ENCODE measurements around the gene AKAP8. TPM values are rescaled to one million over a fixed set of nuclear protein-coding genes. Genes with fewer than 3 reads are reported as not detected.

Gene AKAP8
- total RNA-seq, 6 experiments from 2014 or later, result 22.8 to 31.2 (median 29.6) TPM

DNA sequence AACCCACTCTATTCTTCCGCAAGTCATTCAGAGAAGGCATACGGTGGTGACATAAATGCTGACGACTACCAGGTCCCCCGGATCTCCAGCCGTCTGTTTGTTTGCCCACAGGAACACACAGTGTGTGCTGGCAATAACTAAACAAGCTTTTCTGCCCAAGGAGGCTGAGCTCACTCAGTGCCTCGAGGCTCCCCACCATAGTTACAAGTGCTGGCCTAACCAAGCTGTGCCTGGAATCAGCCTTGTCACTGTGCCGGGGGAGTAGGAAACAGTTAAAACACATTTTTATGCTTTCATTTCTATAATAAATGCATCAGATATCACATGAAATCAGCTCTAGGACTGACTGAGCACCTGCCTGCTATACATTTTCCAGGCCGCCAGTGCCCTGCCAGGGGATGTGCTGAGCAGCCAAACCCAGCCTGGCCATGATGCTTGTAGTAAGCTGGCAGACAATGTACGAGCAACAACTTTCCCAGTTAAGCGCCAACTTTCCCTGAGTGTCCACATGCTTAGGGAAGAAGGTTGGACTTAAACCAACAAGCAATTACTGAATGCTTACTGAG is 75.4 kb downstream of the AKAP8 start:
- no peaks in the 10 kb centered on the region for H3K9me3 Mint-ChIP-seq
- H3K27me3 Mint-ChIP-seq (ENCODE audit: insufficient read depth), result peaks cover 2% of the 10 kb centered on the region; the same call in 1 of the 2 replicates
- peak overlapping the region; percentile 70 for H3K4me3 Mint-ChIP-seq
- peak overlapping the region; percentile 82 for H3K27ac Mint-ChIP-seq
- peak; percentile 24 for DNase-seq
- no peak for TF ChIP-seq CTCF (IDR thresholded peaks at IDR 0.05)
- peaks cover 60% of the 10 kb centered on the region for H3K4me1 Mint-ChIP-seq (ENCODE audit: low read depth)
- H3K36me3 Mint-ChIP-seq (ENCODE audit: low read depth), result peaks cover 5% of the 10 kb centered on the region

Other genes with a start within 250 kb of the AKAP8 start
- gene NOTCH3, start 178.8 kb downstream of the AKAP8 start, total RNA-seq (2021; fragmentation: NEBNext Ultra II Directional; extraction: Animal tissue kit (Norgen Biotek cat#: 25700)), result 10 to 100 TPM in 4 of 6 experiments, 1 to 10 TPM in 2; 3.4 to 18.0 (median 13.1) TPM
- gene EPHX3, start 147.3 kb downstream of the AKAP8 start, total RNA-seq (2021; fragmentation: NEBNext Ultra II Directional; extraction: Animal tissue kit (Norgen Biotek cat#: 25700)), result under 1 TPM in 3 of 6 experiments, not detected in 3; 0.13 to 0.37 (median 0.14) TPM
- 10 to 100 TPM; 74.9 to 85.2 (median 81.5) TPM for gene BRD4, start 47.2 kb downstream of the AKAP8 start, total RNA-seq (2021; fragmentation: NEBNext Ultra II Directional; extraction: Animal tissue kit (Norgen Biotek cat#: 25700))
- gene AKAP8L, start 39.2 kb upstream of the AKAP8 start, total RNA-seq (2021; fragmentation: NEBNext Ultra II Directional; extraction: Animal tissue kit (Norgen Biotek cat#: 25700)), result 10 to 100 TPM; 49.4 to 54.4 (median 52.0) TPM
- gene WIZ, start 70.2 kb upstream of the AKAP8 start, total RNA-seq (2021; fragmentation: NEBNext Ultra II Directional; extraction: Animal tissue kit (Norgen Biotek cat#: 25700)), result 10 to 100 TPM; 39.3 to 54.3 (median 43.1) TPM
- gene RASAL3, start 84.8 kb upstream of the AKAP8 start, total RNA-seq (2021; fragmentation: NEBNext Ultra II Directional; extraction: Animal tissue kit (Norgen Biotek cat#: 25700)), result not detected
- gene PGLYRP2, start 99.7 kb upstream of the AKAP8 start, total RNA-seq (2021; fragmentation: NEBNext Ultra II Directional; extraction: Animal tissue kit (Norgen Biotek cat#: 25700)), result not detected
- gene CYP4F22, start 128.7 kb upstream of the AKAP8 start, total RNA-seq (2021; fragmentation: NEBNext Ultra II Directional; extraction: Animal tissue kit (Norgen Biotek cat#: 25700)), result not detected
- gene CYP4F8, start 235.4 kb upstream of the AKAP8 start, total RNA-seq (2021; fragmentation: NEBNext Ultra II Directional; extraction: Animal tissue kit (Norgen Biotek cat#: 25700)), result not detected

Data from HFFc6 (cell line).